AG09319 (cell line): ENCODE data around the gene STAB2.

Source experiments
- DNase-seq: peaks from one replicate; pipeline ENCODE4 v3.0.0-alpha.2; 2010; ENCODE audit warnings: low read depth; ENCODE audit errors: extremely low read depth
- TF ChIP-seq, protein P1 (sequence below): IDR thresholded peaks from 2 replicates; pipeline ENCODE4 v1.5.1; 2011; ENCODE audit warnings: low read depth, mild to moderate bottlenecking, inconsistent platforms, low read length, moderate library complexity

STAB2 gene

DNA sequence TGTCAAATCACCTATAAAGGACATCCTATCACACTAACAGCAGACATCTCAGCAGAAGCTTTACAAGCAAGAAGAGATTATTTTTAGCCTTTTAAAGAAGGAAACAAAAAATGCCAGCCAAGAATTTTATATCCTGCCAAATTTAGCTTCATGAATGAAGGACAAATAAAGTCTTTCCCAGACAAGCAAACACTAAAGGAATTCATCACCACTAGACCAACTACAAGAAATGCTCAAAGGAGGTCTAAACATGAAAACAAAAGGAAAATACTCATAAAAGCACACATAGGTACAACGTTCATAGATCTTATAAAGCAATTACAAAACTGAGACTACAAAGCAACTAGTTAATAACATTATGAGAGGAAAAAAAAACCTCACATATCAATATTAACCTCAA is 20.7 kb upstream of the STAB2 start:
- TF ChIP-seq, protein P1, sequence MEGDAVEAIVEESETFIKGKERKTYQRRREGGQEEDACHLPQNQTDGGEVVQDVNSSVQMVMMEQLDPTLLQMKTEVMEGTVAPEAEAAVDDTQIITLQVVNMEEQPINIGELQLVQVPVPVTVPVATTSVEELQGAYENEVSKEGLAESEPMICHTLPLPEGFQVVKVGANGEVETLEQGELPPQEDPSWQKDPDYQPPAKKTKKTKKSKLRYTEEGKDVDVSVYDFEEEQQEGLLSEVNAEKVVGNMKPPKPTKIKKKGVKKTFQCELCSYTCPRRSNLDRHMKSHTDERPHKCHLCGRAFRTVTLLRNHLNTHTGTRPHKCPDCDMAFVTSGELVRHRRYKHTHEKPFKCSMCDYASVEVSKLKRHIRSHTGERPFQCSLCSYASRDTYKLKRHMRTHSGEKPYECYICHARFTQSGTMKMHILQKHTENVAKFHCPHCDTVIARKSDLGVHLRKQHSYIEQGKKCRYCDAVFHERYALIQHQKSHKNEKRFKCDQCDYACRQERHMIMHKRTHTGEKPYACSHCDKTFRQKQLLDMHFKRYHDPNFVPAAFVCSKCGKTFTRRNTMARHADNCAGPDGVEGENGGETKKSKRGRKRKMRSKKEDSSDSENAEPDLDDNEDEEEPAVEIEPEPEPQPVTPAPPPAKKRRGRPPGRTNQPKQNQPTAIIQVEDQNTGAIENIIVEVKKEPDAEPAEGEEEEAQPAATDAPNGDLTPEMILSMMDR = no peak
- DNase-seq = no peak

DNA sequence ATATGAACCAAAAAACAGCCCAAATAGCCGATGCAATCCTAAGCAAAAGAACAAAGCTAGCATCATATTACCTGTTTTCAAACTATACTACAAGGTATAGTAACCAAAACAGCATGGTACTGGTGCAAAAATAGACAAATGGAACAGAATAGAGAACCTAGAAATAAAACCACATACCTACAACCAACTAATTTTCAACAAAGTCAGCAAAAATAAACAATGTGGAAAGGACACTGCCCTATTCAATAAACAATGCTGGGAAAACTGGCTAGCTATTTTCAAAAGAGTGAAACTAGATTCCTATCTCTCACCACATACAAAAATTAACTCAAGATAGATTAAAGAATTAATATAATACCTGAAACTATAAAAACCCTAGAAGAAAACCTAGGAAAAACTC is 17.8 kb upstream of the STAB2 start:
- TF ChIP-seq, protein P1 = no peak
- DNase-seq = no peak

DNA sequence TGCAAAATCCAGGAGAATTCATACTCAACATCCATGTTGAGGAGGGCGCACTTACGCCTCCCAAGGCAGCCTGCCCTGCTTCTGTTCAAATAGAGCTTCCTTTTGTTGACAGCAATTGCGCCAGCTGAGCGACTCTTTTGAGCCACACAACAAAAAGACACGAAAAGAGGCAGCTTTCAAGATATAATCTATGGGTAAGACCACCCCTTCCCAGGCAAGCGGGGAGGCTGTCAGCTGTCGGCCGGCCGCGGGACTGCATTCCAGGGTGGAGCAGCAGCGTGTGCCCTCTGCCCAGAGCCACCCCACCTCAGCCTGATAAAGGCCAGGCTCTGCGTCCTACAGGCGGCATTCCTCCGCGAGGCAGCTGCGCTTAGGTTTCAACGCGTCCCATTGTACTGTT is 15.8 kb upstream of the STAB2 start:
- TF ChIP-seq, protein P1 = no peak
- DNase-seq = no peak

DNA sequence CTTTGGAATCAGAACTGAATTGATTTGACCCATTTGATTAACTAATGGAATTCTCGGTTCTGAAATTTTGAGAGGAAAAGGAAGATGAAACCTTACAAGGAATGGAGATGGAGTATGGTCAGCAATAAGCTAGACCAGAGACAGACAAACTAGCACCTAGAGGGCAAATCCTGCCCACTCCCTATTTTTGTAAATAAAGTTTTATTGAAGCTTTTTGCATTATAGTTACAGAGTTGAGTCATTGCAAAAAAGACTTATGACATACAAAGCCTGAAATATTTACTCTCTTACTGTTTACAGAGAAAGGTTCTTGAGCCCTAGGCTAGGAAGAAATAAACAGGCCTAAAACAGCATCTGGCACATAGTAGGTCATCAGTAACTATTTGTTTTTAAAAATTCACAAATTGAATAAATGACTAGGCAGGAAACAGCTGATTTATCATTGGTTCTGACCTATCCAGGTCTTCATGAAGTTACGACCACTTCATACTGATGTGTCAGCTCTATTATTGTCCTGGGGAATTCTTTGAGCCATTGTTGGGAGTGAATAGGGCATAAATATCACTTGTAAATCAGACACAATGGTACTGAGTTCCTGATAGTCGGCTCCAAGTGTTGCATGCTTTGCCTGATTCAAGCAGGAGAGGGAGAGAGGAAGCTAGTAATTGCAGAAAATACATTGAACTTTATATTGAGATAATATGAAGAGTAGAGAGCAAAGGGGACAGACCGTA is 14.6 kb upstream of the STAB2 start:
- no peak for DNase-seq
- TF ChIP-seq, protein P1 = no peak

DNA sequence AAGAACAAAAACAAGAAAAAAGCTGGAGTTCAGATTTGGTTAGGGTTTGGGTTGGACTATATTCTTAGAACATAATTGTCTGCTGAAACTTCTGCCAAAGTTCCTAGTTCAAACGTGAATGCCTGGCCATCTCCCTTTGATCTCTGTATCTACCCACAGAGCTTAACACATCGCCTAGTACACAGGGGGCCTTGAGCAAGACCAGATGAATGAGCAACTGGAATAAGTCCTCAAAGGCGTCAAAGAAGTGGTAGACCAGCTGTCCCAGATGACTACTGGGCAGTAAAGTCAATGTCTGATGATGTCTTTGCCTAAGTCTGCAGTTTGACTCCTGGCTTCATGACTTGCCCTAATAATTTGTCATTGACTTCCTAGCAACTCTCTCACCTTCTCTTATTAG is 13.9 kb upstream of the STAB2 start:
- DNase-seq = no peak
- TF ChIP-seq, protein P1 = no peak

DNA sequence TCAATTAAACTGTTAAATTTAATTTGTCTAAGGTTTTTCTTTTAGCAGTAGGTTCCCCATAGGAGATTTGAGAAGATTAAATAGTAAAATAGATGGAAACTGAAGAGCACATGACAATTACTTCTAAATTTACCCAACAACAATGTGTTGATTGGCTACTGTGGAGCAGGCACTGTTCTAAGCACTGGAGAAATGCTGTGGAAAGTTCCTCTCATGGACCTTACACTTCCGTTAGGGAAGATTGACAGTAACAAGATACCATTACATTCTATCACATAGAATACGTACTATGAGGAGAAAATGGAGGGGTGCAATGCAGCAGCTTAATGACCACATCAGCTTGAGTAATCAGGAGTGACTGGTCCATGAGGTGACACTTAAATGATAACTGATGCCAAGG is 8.1 kb upstream of the STAB2 start:
- TF ChIP-seq, protein P1 = no peak

DNA sequence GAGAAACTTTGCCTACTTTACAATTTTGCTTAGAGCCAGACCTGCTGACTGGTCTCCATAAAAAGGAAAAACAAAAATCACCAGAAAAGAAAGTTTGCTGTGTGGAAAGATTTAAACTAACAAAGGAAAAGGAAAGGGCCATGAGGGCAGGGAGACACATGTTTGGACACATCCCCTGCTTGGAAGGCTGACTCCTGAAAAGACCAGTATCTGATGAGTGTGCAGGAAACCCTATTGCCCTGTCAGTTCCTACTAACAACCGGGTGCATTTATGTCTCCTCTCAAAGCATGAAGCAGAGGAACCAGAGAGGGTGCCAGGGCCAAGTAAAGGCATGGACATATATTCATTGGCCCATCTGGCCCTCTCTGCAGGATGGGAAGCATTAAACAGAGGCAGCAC is 7.0 kb upstream of the STAB2 start:
- DNase-seq = no peak
- TF ChIP-seq, protein P1 = no peak

More for the DNA sequence above, 8.1 kb upstream of the STAB2 start:
- DNase-seq = no peak
